Measurements from ENCODE around the gene B3GNT2.

B3GNT2 gene, protein sequence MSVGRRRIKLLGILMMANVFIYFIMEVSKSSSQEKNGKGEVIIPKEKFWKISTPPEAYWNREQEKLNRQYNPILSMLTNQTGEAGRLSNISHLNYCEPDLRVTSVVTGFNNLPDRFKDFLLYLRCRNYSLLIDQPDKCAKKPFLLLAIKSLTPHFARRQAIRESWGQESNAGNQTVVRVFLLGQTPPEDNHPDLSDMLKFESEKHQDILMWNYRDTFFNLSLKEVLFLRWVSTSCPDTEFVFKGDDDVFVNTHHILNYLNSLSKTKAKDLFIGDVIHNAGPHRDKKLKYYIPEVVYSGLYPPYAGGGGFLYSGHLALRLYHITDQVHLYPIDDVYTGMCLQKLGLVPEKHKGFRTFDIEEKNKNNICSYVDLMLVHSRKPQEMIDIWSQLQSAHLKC

DNA sequence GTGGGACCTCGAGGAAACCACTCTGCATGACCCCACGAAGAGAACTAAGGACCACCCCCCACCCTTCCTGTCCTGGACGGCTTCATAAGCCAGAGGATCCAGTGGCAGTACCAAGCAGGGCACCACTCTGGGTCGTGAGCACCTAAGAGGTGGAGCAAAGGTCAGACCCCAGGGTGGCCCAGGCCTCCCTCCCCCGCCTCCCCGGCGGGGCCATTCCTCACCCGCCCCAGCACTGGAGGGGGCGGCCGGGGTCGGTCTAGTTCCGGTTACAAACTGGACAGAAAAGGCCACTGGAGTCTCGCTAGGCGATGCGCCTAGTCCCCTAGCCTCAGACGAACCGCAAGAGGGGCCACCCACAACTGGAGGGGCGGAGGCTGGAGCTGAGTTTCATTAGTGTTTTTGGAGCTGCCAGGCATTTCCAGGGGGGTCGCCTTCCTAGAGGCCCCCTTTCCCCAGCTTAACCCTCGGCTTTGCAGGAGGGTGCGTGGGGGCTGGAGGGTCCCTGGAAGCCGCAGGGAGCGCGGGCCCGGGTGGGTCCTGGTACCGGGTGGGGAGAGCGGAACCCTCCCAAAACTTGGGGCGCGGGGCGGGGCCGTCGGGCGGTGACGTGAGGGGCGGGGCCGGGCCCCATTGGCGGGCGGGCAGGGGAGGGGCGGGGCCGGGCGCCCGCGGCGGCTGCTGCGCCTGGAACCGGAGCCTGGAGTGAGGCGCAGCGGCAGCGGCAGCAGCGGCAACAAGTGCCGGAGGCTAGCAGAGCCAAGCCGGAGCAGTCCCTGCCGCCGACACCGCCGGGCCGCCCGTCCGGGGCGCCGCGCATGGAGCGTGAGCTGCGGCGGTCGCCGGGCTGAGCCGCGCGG is at the start of gene B3GNT2:
Gene B3GNT2 (plus strand): TSS at position 695 of the 857 bp plus-strand sequence. CDS start 26,106 bp downstream, outside the sequence.
- TF ChIP-seq TEAD4 (IDR thresholded peaks at IDR 0.05) (no peak), RAD21 (IDR thresholded peaks at IDR 0.05; ENCODE audit: low read depth) (no peak), CREB1 (IDR thresholded peaks at IDR 0.05; ENCODE audit: low read depth) (0 out of 2 replicates have a peak, but pooled peaks have one; percentile 12), TAF1 (IDR thresholded peaks at IDR 0.05; ENCODE audit: low read depth) (peak; percentile 88; the same call in 1 of the 2 replicates), EGR1 (IDR thresholded peaks at IDR 0.05) (no peak), ZBTB7A (IDR thresholded peaks at IDR 0.05; ENCODE audit: low read depth) (peak; percentile 88), YY1 (IDR thresholded peaks at IDR 0.05; ENCODE audit: low read depth) (0 out of 2 replicates have a peak, but pooled peaks have one; percentile 1)
- TF ChIP-seq, protein P1, sequence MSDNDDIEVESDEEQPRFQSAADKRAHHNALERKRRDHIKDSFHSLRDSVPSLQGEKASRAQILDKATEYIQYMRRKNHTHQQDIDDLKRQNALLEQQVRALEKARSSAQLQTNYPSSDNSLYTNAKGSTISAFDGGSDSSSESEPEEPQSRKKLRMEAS (IDR thresholded peaks at IDR 0.05) = no peak
- TF ChIP-seq, protein P2, sequence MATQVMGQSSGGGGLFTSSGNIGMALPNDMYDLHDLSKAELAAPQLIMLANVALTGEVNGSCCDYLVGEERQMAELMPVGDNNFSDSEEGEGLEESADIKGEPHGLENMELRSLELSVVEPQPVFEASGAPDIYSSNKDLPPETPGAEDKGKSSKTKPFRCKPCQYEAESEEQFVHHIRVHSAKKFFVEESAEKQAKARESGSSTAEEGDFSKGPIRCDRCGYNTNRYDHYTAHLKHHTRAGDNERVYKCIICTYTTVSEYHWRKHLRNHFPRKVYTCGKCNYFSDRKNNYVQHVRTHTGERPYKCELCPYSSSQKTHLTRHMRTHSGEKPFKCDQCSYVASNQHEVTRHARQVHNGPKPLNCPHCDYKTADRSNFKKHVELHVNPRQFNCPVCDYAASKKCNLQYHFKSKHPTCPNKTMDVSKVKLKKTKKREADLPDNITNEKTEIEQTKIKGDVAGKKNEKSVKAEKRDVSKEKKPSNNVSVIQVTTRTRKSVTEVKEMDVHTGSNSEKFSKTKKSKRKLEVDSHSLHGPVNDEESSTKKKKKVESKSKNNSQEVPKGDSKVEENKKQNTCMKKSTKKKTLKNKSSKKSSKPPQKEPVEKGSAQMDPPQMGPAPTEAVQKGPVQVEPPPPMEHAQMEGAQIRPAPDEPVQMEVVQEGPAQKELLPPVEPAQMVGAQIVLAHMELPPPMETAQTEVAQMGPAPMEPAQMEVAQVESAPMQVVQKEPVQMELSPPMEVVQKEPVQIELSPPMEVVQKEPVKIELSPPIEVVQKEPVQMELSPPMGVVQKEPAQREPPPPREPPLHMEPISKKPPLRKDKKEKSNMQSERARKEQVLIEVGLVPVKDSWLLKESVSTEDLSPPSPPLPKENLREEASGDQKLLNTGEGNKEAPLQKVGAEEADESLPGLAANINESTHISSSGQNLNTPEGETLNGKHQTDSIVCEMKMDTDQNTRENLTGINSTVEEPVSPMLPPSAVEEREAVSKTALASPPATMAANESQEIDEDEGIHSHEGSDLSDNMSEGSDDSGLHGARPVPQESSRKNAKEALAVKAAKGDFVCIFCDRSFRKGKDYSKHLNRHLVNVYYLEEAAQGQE (IDR thresholded peaks at IDR 0.05; ENCODE audit: low read depth) = no peak

DNA sequence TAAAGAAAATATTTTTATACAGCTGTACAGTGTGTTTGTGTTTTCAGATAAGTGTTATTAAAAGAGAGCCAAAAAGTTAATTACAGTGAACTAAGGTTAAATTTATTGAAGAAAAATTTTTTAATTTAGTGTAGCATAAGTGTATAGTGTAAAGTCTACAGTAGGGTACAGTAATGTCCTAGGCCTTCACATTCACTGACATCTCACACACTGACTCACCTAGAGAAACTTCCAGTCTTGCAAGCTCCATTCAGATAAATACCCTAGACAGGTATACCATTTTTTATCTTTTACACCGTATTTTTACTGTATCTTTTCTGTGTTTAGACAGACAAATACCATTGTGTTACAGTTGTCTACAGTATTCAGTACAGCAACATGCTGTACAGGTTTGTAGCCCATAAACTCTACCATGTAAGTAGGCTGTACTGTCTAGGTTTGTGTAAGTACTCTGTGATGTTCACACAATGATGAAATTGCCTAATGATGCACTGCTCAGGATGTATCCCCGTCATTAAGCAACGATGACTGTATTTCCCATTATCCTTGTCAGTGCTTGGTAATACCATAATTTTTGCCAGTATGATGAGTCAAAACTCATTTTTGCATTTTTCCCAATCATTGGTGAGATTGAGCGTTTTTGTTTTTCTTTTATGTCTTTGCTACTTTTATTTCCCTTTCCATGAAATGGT is 48.2 kb upstream of the B3GNT2 start:
- TF ChIP-seq EGR1 (IDR thresholded peaks at IDR 0.05) = no peak
- no peak for TF ChIP-seq ZBTB7A (IDR thresholded peaks at IDR 0.05; ENCODE audit: low read depth)
- TF ChIP-seq NFIC (IDR thresholded peaks at IDR 0.05) = no peak
- TF ChIP-seq USF1 (IDR thresholded peaks at IDR 0.05) = no peak
- TF ChIP-seq EP300 (IDR thresholded peaks at IDR 0.05; ENCODE audit: borderline replicate concordance) = no peak
- TF ChIP-seq RAD21 (IDR thresholded peaks at IDR 0.05; ENCODE audit: low read depth) = no peak

- TF ChIP-seq CREB1 (IDR thresholded peaks at IDR 0.05; ENCODE audit: low read depth) (no peak), ZBTB7A (IDR thresholded peaks at IDR 0.05; ENCODE audit: low read depth) (no peak), NFIC (IDR thresholded peaks at IDR 0.05) (no peak), YY1 (IDR thresholded peaks at IDR 0.05; ENCODE audit: low read depth) (no peak)
- TF ChIP-seq, protein P2 (IDR thresholded peaks at IDR 0.05; ENCODE audit: low read depth) = no peak
Measured at GRCh38 chr2:62149708-62150107, 46.2 kb upstream of the B3GNT2 start.

DNA sequence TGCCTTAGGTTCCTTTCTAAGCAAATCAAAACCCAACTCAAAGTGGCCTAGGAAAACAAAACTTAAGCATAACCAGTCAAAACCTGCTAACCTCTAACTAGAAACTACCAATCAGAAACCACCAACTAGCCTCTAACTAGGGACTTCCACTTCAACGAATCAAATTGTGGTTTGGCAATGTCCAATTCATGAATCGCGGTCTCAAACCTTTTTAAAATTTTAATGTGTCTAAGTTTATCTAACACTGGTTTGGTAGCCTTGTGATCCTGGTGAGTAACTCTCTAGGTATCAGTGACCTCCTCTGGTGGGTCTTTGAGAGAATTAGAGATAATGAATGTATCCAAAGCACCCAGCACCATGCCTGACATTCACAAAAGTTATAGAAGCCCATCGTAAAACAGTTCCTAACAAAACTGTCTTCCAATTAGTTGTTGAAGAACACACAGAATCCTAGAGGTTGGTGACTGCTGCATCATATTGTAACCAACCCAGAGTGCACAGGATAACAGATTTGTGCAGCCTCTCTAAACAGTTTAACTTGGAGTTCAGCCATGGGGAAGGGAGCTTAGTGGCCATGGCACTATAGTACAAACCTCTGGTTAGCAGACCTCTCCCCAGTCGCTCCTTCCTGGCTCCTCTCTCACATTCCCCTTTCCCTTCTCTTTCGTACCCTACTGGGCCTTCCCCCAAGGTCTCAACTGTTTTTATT is 45.2 kb upstream of the B3GNT2 start:
- TF ChIP-seq CEBPB (IDR thresholded peaks at IDR 0.05) = no peak
- no peak for TF ChIP-seq YY1 (IDR thresholded peaks at IDR 0.05; ENCODE audit: low read depth)

DNA sequence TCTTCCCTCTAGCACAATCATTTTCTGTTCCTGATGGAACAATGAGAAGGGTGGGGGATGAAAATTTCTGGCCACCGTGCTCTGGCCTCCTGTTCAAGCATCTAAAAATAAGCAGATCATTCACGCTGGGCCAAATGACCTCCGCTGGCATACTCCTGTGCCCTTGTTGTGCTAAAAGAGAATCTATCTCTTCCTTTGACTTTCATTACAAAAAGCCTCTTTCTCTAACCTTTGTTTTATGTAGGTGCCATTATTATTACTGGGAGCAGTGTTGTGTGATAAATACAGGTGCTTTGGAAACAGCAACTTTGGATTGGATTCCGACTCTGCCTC is 44.6 kb upstream of the B3GNT2 start:
- no peak for TF ChIP-seq ZBTB7A (IDR thresholded peaks at IDR 0.05; ENCODE audit: low read depth)
- TF ChIP-seq TAF1 (IDR thresholded peaks at IDR 0.05; ENCODE audit: low read depth) = no peak
- TF ChIP-seq, protein P1 (IDR thresholded peaks at IDR 0.05) = no peak
- TF ChIP-seq FOXM1 (IDR thresholded peaks at IDR 0.05; ENCODE audit: borderline replicate concordance, low read depth) = no peak
- TF ChIP-seq TCF12 (IDR thresholded peaks at IDR 0.05; ENCODE audit: low read depth) = no peak
- no peak for TF ChIP-seq EGR1 (IDR thresholded peaks at IDR 0.05)
- TF ChIP-seq CEBPB (IDR thresholded peaks at IDR 0.05) = no peak
- TF ChIP-seq RAD21 (IDR thresholded peaks at IDR 0.05; ENCODE audit: low read depth) = no peak
- TF ChIP-seq EP300 (IDR thresholded peaks at IDR 0.05; ENCODE audit: borderline replicate concordance) = no peak
- TF ChIP-seq USF1 (IDR thresholded peaks at IDR 0.05) = no peak
- TF ChIP-seq CREB1 (IDR thresholded peaks at IDR 0.05; ENCODE audit: low read depth) = no peak
- TF ChIP-seq TEAD4 (IDR thresholded peaks at IDR 0.05) = no peak

Measured in Ishikawa (cell line).